Progenitor cell of endocrine pancreas (in vitro differentiated cells): ENCODE measurements around the gene ZNF419. TPM values are rescaled to one million over a fixed set of nuclear protein-coding genes. Genes with fewer than 3 reads are reported as not detected.
A peak's percentile ranks its signal among the peaks of the same experiment; 100 is the strongest.
"Not testable (repeated sequence)": the region's sequence is repeated elsewhere in the genome, so short reads cannot be mapped to it uniquely, and the experiment has no call there.

Experiments used
- DNase-seq: peaks from one replicate; pipeline ENCODE4 v3.0.0; 2021; ENCODE audit warnings: low spot score; ENCODE audit not compliant: unreplicated experiment
- H3K27ac Mint-ChIP-seq: 2 replicates; pipeline ENCODE4 v1.8.0; 2021; ENCODE audit warnings: mild to moderate bottlenecking, moderate library complexity, mixed read lengths
- H3K27me3 Mint-ChIP-seq: 2 replicates; pipeline ENCODE4 v1.8.0; 2021; ENCODE audit warnings: mixed read lengths
- H3K36me3 Mint-ChIP-seq: 2 replicates; pipeline ENCODE4 v1.8.0; 2022; ENCODE audit warnings: mixed read lengths; ENCODE audit not compliant: insufficient read depth
- H3K4me1 Mint-ChIP-seq: 2 replicates; pipeline ENCODE4 v1.8.0; 2021; ENCODE audit warnings: low read depth, mixed read lengths
- H3K4me3 Mint-ChIP-seq: 2 replicates; pipeline ENCODE4 v1.8.0; 2021; ENCODE audit warnings: low read depth, mild to moderate bottlenecking, moderate library complexity, mixed read lengths
- H3K9me3 Mint-ChIP-seq: 2 replicates; pipeline ENCODE4 v1.8.0; 2021; ENCODE audit warnings: low read depth, mixed read lengths
- CTCF ChIP-seq: fragments of 200-600 bp; sonication (generic); IDR thresholded peaks from one replicate; pipeline ENCODE4 v1.5.0; 2021; ENCODE audit warnings: antibody characterized with exemption, mild to moderate bottlenecking; ENCODE audit not compliant: unreplicated experiment
- long read RNA-seq: library from polyadenylated mRNA; unstranded; transcript quantifications from one replicate; pipeline ENCODE4 v2.0.0, GENCODE V29; 2020
- total RNA-seq: library from RNA; stranded (reverse); gene quantifications from 2 replicates; pipeline ENCODE4 v1.2.1, GENCODE V29; 2021

The ZNF419 gene
- 20.3 and 23.4 TPM in 2 replicates for total RNA-seq
- long read RNA-seq, transcript ZNF419-204 (3 exons, 2,186 nt), result minor isoform, 12 of 88 reads
- long read RNA-seq, transcript ZNF419-211 (4 exons, 690 nt), result minor isoform, 17 of 88 reads
- long read RNA-seq, transcript ZNF419-202 (4 exons, 3,654 nt), result major isoform, 34 of 88 reads
- long read RNA-seq, transcript ZNF419-212 (3 exons, 561 nt), result minor isoform, 14 of 88 reads
- long read RNA-seq, partial matches to known transcripts, result 3 of 88 reads
- long read RNA-seq, other reads (novel, unspliced or antisense), result 1 of 88 reads

DNA sequence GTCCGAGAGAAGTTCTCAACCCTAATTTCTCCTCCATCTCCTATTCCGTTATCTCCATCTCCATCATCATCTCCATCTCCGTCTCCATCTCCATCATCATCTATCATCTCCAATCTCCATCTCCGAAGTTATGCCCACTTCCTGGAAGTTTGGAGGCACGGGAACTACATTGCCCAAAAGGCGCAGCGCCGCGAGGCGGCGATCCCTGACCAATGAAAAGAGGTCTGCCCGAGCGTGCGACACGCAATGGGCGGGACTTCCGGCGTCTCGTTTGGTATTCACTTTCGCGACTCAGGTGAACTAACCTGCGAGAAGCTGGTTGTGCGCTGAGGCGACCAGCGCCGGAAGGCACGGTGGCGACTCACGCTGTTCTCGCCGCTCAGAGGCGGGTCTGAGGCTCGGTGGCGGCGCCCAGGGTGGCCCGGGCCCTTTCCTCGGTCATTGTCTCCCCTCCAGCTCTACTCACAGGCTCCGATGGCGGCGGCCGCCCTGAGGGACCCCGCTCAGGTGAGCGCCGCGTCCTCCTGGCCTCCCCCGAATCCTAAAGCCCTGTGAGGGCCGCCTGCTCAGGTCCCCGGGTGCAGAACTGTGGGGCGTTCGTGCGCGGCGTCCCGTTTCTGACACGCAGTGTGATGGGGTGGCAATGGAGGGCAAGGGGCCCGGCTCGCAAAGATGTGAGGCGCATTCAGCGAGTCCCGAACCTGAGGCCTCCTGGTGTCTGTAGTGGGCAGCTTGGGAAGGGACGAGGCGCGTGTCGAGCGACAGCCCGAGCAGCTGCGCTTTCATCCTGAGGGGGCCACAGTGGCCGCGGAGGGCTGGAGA lies at the start of gene ZNF419:
TSS of gene ZNF419 (plus strand) at position 274 of the 822 bp plus-strand sequence. CDS start at position 475, 201 bp downstream.
- H3K36me3 Mint-ChIP-seq, result peaks cover 39% of the 10 kb centered on the region
- H3K27me3 Mint-ChIP-seq, H3K4me1 Mint-ChIP-seq: not testable (repeated sequence)
- peak within 1 kb of the TSS; percentile 79 for H3K4me3 Mint-ChIP-seq
- H3K9me3 Mint-ChIP-seq, result peaks cover 37% of the 10 kb centered on the region
- peak within 1 kb of the TSS; percentile 58 for H3K27ac Mint-ChIP-seq
- peak; percentile 84 for DNase-seq

GRCh38 chr19:57437931-57438330 lies 49.6 kb upstream of the ZNF419 start:
- H3K4me3 Mint-ChIP-seq, result no peak overlapping the region
- peaks cover 25% of the 10 kb centered on the region for H3K9me3 Mint-ChIP-seq
- TF ChIP-seq CTCF, result no peak

GRCh38 chr19:57438925-57439324 lies 48.6 kb upstream of the ZNF419 start:
- Mint-ChIP-seq H3K36me3 (peaks cover 58% of the 10 kb centered on the region), H3K4me1 (peaks cover 20% of the 10 kb centered on the region), H3K27me3 (no peaks in the 10 kb centered on the region), H3K9me3 (peaks cover 30% of the 10 kb centered on the region), H3K4me3 (no peak overlapping the region), H3K27ac (peak overlapping the region; percentile 75)
- TF ChIP-seq CTCF, result no peak
- no peak for DNase-seq

More at GRCh38 chr19:57437931-57438330, 49.6 kb upstream of the ZNF419 start:
- Mint-ChIP-seq H3K4me1 (peaks cover 20% of the 10 kb centered on the region), H3K27me3 (no peaks in the 10 kb centered on the region), H3K36me3 (peaks cover 51% of the 10 kb centered on the region), H3K27ac (no peak overlapping the region)
- no peak for DNase-seq

GRCh38 chr19:57441979-57442752 lies 45.4 kb upstream of the ZNF419 start:
- Mint-ChIP-seq H3K27me3 (no peaks in the 10 kb centered on the region), H3K9me3 (peaks cover 35% of the 10 kb centered on the region), H3K36me3 (peaks cover 75% of the 10 kb centered on the region), H3K27ac (no peak overlapping the region), H3K4me1 (peaks cover 2% of the 10 kb centered on the region), H3K4me3 (no peak overlapping the region)
- no peak for DNase-seq
- TF ChIP-seq CTCF, result no peak

GRCh38 chr19:57443121-57443696 lies 44.3 kb upstream of the ZNF419 start:
- no peak for TF ChIP-seq CTCF
- Mint-ChIP-seq H3K27ac (no peak overlapping the region), H3K4me1 (peaks cover 2% of the 10 kb centered on the region), H3K9me3 (peaks cover 35% of the 10 kb centered on the region), H3K36me3 (peaks cover 79% of the 10 kb centered on the region), H3K4me3 (no peak overlapping the region), H3K27me3 (no peaks in the 10 kb centered on the region)
- DNase-seq, result no peak
